GM12878 (cell line): ENCODE measurements around the gene POU2F1.

Experiments
- MAX ChIP-seq: IDR thresholded peaks from 2 replicates; pipeline ENCODE4 v1.6.1; 2012; ENCODE audit warnings: low read depth, low read length, improper control_type of control experiment
- POLR2A ChIP-seq: IDR thresholded peaks from 2 replicates; pipeline ENCODE4 v1.6.1; 2011; ENCODE audit warnings: low read depth, mild to moderate bottlenecking, low read length

DNA sequence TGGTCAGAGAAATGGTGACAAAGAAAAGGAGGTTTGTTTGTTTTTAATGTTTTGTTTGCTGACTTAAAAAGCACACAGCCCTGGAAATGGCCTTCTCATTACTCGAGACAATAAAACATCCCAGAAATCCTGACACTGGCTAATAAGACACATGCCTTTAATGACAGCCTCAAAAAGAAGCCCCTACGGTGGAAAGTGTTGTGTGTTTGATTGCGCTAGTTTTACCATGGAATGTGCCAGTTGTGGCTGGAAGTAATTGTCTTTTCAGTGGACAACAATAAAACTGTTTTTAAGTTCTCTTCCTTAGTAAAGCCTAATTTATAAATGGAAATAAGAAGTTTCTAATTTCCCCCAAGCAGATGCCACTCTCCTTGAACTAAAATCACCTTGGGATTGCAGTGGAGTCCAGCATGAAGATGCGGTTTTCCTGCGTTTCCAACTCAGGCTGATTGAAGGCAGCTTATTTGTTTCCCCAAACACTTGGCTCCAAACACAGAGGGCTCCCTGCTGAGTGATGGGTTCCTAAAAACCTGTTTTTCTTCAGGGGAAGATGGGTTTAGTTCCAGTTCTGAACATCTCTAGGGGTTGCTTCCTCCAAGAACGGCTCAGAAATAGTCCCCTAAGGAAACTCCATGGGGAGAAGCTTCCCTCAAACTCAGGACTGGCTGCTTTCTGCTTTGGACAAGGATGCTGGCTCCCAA lies 243.3 kb downstream of the POU2F1 start:
- no peak for TF ChIP-seq MAX
- no peak for TF ChIP-seq POLR2A
